Esophagus muscularis mucosa (tissue), 4 donors: ENCODE results near the gene THSD7A. TPM values are rescaled to one million over a fixed set of nuclear protein-coding genes. Genes with fewer than 3 reads are reported as not detected.

ENCODE experiments used
- DNase-seq: peaks from one replicate; pipeline ENCODE4 v3.0.0-alpha.2; 2017; ENCODE audit errors: extremely low spot score
- H3K27ac ChIP-seq, 4 donors: fragments of 200-600 bp; sonication (generic); replicated peaks in 1 of 4; 1 replicate in 3 of 4; 2 replicates in 1 of 4; pipeline ENCODE4 v1.5.1; 2016 to 2019; ENCODE audit warnings: mild to moderate bottlenecking in 1 of 4
- H3K27me3 ChIP-seq, 4 donors: fragments of 200-600 bp; sonication (generic); one replicate each; pipeline versions ENCODE4 v1.5.1 to v1.6.0; 2016 to 2019
- H3K36me3 ChIP-seq, 4 donors: fragments of 200-600 bp; sonication (generic); one replicate each; pipeline ENCODE4 v1.5.1; 2016 to 2019
- H3K4me1 ChIP-seq, 4 donors: fragments of 200-600 bp; sonication (generic); one replicate each; pipeline ENCODE4 v1.5.1; 2016 to 2019
- H3K4me3 ChIP-seq, 4 donors: fragments of 200-600 bp; sonication (generic); 1 replicate in 2 of 4; 2 replicates in 2 of 4; pipeline ENCODE4 v1.5.1; 2016 to 2019; ENCODE audit warnings: mild to moderate bottlenecking in 4 of 4, moderate library complexity in 1 of 4
- H3K9me3 ChIP-seq, 4 donors: fragments of 200-600 bp; sonication (generic); 1 replicate in 3 of 4; 2 replicates in 1 of 4; pipeline ENCODE4 v1.5.1; 2016 to 2019
- CTCF ChIP-seq, 3 experiments: fragments of 200-600 bp in 2 of 3; fragments of 450-650 bp in 1 of 3; sonication (generic) in 2 of 3; IDR thresholded peaks; one replicate each; pipeline ENCODE4 v1.5.1; 2017 to 2019; ENCODE audit warnings: antibody characterized with exemption in 3 of 3, mild to moderate bottlenecking in 2 of 3, moderate library complexity in 1 of 3
- EP300 ChIP-seq: sonication (generic); formaldehyde crosslinking; IDR thresholded peaks from one replicate; pipeline ENCODE4 v1.6.1; 2017; ENCODE audit warnings: antibody characterized with exemption
- POLR2A ChIP-seq: fragments of 450-650 bp; IDR thresholded peaks from one replicate; pipeline ENCODE4 v1.6.1; 2017; ENCODE audit warnings: antibody characterized with exemption, moderate library complexity, mild to moderate bottlenecking, low read depth
- POLR2AphosphoS5 ChIP-seq, 2 donors: sonication (generic); formaldehyde crosslinking; IDR thresholded peaks; one replicate each; pipeline ENCODE4 v1.6.1; 2017; ENCODE audit warnings: antibody characterized with exemption in 2 of 2
- WGBS: methylation state at CpG from one replicate; pipeline ENCODE4 v1.1.5; 2018; 5-methylcytosine and 5-hydroxymethylcytosine counted together
- intact Hi-C: fragments of 100-400 bp; cut with DNase I; formaldehyde crosslinking; loops from one replicate; pipeline ENCODE4 v1.15.1; 2023
- total RNA-seq, 4 donors: library from RNA; depleted of rRNA; stranded (reverse); fragments of >200 nt; gene quantifications; one replicate each; pipeline versions ENCODE4 v1.1.0 to v1.2.1, GENCODE V29; 2016

Gene THSD7A
- total RNA-seq, 4 donors from 2014 or later, result 1.2 to 3.8 (median 2.8) TPM

- H3K4me1 ChIP-seq, result no peaks in the 10 kb centered on the region
- H3K27ac ChIP-seq, result no peak overlapping the region
- no peaks in the 10 kb centered on the region for H3K36me3 ChIP-seq
- intact Hi-C loops, result no loop called here
- no peaks in the 10 kb centered on the region for H3K27me3 ChIP-seq
- no peak for TF ChIP-seq POLR2A
- no peak for TF ChIP-seq CTCF (IDR thresholded peaks at IDR 0.05)
- no peak for TF ChIP-seq POLR2AphosphoS5 (IDR thresholded peaks at IDR 0.05)
- TF ChIP-seq EP300, result no peak
- H3K4me3 ChIP-seq, result no peak overlapping the region
- no peaks in the 10 kb centered on the region for H3K9me3 ChIP-seq
- 76% methylated on average over 2 of the region's 2 CpGs for WGBS
- DNase-seq, result no peak
These were observed 25.0 kb downstream of the THSD7A start for GRCh38 chr7:11807000-11807399.

- H3K4me1 ChIP-seq, result no peaks in the 10 kb centered on the region
- H3K27me3 ChIP-seq, result no peaks in the 10 kb centered on the region
- H3K4me3 ChIP-seq, result no peak overlapping the region
- H3K9me3 ChIP-seq, result no peaks in the 10 kb centered on the region
- TF ChIP-seq POLR2A (no peak), CTCF (IDR thresholded peaks at IDR 0.05) (no peak), POLR2AphosphoS5 (IDR thresholded peaks at IDR 0.05) (no peak), EP300 (no peak)
- DNase-seq, result no peak
- intact Hi-C loops, result no loop called here
- 91% methylated on average over 4 of the region's 4 CpGs for WGBS
- no peak overlapping the region for H3K27ac ChIP-seq
- H3K36me3 ChIP-seq, result no peaks in the 10 kb centered on the region
These were observed 27.4 kb downstream of the THSD7A start for GRCh38 chr7:11804621-11805020.

GRCh38 chr7:11795231-11795630 lies 36.8 kb downstream of the THSD7A start:
- H3K4me3 ChIP-seq, result no peak overlapping the region
- H3K9me3 ChIP-seq, result no peaks in the 10 kb centered on the region
- H3K27ac ChIP-seq, result no peak overlapping the region
- no peak for DNase-seq
- WGBS, result 85% methylated on average over 4 of the region's 4 CpGs
- no peak for TF ChIP-seq EP300
- H3K4me1 ChIP-seq, result no peaks in the 10 kb centered on the region
- no peaks in the 10 kb centered on the region for H3K36me3 ChIP-seq
- intact Hi-C loops, result no loop called here
- H3K27me3 ChIP-seq, result no peaks in the 10 kb centered on the region

GRCh38 chr7:11792166-11792565 lies 39.8 kb downstream of the THSD7A start:
- H3K4me1 ChIP-seq, result no peaks in the 10 kb centered on the region
- intact Hi-C loops, result no loop called here
- TF ChIP-seq POLR2A (no peak), POLR2AphosphoS5 (IDR thresholded peaks at IDR 0.05) (no peak), CTCF (IDR thresholded peaks at IDR 0.05) (no peak), EP300 (no peak)
- no peak overlapping the region for H3K4me3 ChIP-seq
- no peaks in the 10 kb centered on the region for H3K9me3 ChIP-seq
- WGBS, result 82% methylated on average over 4 of the region's 4 CpGs
- H3K27me3 ChIP-seq, result no peaks in the 10 kb centered on the region
- H3K36me3 ChIP-seq, result no peaks in the 10 kb centered on the region
- DNase-seq, result no peak
- no peak overlapping the region for H3K27ac ChIP-seq

GRCh38 chr7:11788568-11788967 lies 43.4 kb downstream of the THSD7A start:
- no peak for TF ChIP-seq POLR2A
- no peak for TF ChIP-seq POLR2AphosphoS5 (IDR thresholded peaks at IDR 0.05)
- Histone ChIP-seq H3K4me3 (no peak overlapping the region), H3K36me3 (no peaks in the 10 kb centered on the region), H3K27ac (no peak overlapping the region), H3K4me1 (no peaks in the 10 kb centered on the region), H3K27me3 (no peaks in the 10 kb centered on the region), H3K9me3 (no peaks in the 10 kb centered on the region)
- intact Hi-C loops, result no loop called here
- DNase-seq, result no peak
- 97% methylated on average over 3 of the region's 3 CpGs for WGBS

- H3K4me1 ChIP-seq, result no peaks in the 10 kb centered on the region
- no peak overlapping the region for H3K27ac ChIP-seq
- H3K27me3 ChIP-seq, result no peaks in the 10 kb centered on the region
- H3K4me3 ChIP-seq, result no peak overlapping the region
- TF ChIP-seq POLR2AphosphoS5 (IDR thresholded peaks at IDR 0.05), result no peak
- no peak for TF ChIP-seq POLR2A
- no peak for TF ChIP-seq EP300
- H3K9me3 ChIP-seq, result no peaks in the 10 kb centered on the region
- DNase-seq, result no peak
- no peaks in the 10 kb centered on the region for H3K36me3 ChIP-seq
- WGBS, result 84% methylated on average over 4 of the region's 4 CpGs
- intact Hi-C loops, result no loop called here
These were observed 44.5 kb downstream of the THSD7A start for GRCh38 chr7:11787534-11787933.
